Activated CD4-positive, alpha-beta T cell treated with anti-CD3 and anti-CD28 coated beads, Interleukin-2, amount 10 ng/mL, durations not matched to agents 7 days and 5 days (primary cell): ENCODE measurements around the gene RNF223. TPM values are rescaled to one million over a fixed set of nuclear protein-coding genes. Genes with fewer than 3 reads are reported as not detected.
A peak's percentile ranks its signal among the peaks of the same experiment; 100 is the strongest.
"Not testable (repeated sequence)": the region's sequence is repeated elsewhere in the genome, so short reads cannot be mapped to it uniquely, and the experiment has no call there.

Source experiments
- CTCF ChIA-PET: fragments of 350-600 bp; sonication (Branson Sonifier 250); formaldehyde crosslinking; loops from one replicate; lab custom pipeline; 2021; ENCODE audit warnings: antibody characterized with exemption; lab: Charles Lee
- POLR2A ChIA-PET: fragments of 350-600 bp; sonication (Branson Sonifier 250); formaldehyde crosslinking; loops from one replicate; lab custom pipeline; 2021; ENCODE audit warnings: antibody characterized with exemption; lab: Charles Lee
- DNase-seq: peaks from one replicate; pipeline ENCODE4 v3.0.0-alpha.2; 2020
- H3K27ac Mint-ChIP-seq: one replicate; pipeline ENCODE4 v1.8.0; 2021; ENCODE audit warnings: mild to moderate bottlenecking, moderate library complexity, mixed read lengths
- H3K27me3 Mint-ChIP-seq: one replicate; pipeline ENCODE4 v1.8.0; 2021; ENCODE audit warnings: mixed read lengths
- H3K36me3 Mint-ChIP-seq: one replicate; pipeline ENCODE4 v1.8.0; 2021; ENCODE audit warnings: low read depth, mixed read lengths
- H3K4me1 Mint-ChIP-seq: one replicate; pipeline ENCODE4 v1.8.0; 2021; ENCODE audit warnings: mixed read lengths
- H3K4me3 Mint-ChIP-seq: one replicate; pipeline ENCODE4 v1.8.0; 2021; ENCODE audit warnings: mild to moderate bottlenecking, moderate library complexity, mixed read lengths
- H3K9me3 Mint-ChIP-seq: one replicate; pipeline ENCODE4 v1.8.0; 2021; ENCODE audit warnings: mixed read lengths
- total RNA-seq, 2 experiments: library from RNA; stranded (reverse); gene quantifications; one replicate each; pipeline ENCODE4 v1.2.3, GENCODE V29; 2021

Gene RNF223
- total RNA-seq, 2 experiments from 2014 or later: not detected

DNA sequence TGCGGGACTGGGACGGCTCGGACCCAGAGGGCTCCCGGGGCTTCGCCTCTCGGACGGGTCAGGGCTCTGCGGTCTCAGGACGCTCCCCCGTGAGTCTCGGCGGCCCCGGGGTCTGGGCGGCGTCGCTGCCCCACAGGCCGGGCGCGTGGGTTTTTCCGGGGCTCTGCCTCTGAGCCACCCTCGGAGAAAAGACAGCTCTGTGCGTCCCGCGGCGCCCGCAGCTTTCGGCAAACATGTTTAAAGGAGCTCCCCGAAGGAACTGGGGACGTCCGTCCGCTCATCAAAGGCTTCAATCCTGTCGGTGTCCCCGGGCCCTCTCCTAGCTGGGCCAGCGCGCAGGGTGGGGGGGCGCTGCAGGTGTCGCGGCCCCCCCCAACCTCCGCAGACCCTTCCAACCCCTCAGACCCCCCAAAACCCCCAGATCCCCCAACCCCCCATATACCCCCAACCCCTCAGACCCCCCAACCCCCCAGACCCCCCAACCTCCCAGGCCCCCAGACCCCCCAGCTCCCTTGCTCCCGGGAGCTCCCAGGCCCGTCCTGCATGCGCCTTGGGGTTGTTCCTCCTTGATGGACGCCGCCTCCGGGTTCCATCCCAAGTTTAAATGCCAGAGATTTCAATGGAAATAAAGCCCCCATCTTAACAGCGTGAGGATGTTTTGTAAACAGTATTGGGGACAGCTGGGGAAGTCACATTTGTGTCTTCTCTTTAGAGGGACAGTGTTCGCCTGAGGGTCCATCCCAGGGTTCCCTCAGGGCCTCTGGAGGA lies 42.8 kb upstream of the RNF223 start:
- Mint-ChIP-seq H3K27me3 (peaks cover 8% of the 10 kb centered on the region), H3K27ac (no peak overlapping the region), H3K9me3 (peaks cover 16% of the 10 kb centered on the region), H3K36me3 (peaks cover 22% of the 10 kb centered on the region), H3K4me3 (peak overlapping the region; percentile 60), H3K4me1 (peaks cover 14% of the 10 kb centered on the region)
- CTCF ChIA-PET: interaction anchor here (1.2 to 1.9 kb wide), 6 partner anchors 42 to 134 kb away, joined by 3 to 4 read pairs (median 3); no protein-coding TSS in a partner anchor
- peak; percentile 36 for DNase-seq
- POLR2A ChIA-PET: no interaction called here

GRCh38 chr1:1115786-1116700 lies 41.9 kb upstream of the RNF223 start, which contains the start of gene C1orf159:
Gene C1orf159, minus strand, starts transcription at chr1:1116089. Its CDS starts 24,546 bp downstream, at chr1:1091543.
- peaks cover 31% of the 10 kb centered on the region for H3K36me3 Mint-ChIP-seq
- POLR2A ChIA-PET: no interaction called here

DNA sequence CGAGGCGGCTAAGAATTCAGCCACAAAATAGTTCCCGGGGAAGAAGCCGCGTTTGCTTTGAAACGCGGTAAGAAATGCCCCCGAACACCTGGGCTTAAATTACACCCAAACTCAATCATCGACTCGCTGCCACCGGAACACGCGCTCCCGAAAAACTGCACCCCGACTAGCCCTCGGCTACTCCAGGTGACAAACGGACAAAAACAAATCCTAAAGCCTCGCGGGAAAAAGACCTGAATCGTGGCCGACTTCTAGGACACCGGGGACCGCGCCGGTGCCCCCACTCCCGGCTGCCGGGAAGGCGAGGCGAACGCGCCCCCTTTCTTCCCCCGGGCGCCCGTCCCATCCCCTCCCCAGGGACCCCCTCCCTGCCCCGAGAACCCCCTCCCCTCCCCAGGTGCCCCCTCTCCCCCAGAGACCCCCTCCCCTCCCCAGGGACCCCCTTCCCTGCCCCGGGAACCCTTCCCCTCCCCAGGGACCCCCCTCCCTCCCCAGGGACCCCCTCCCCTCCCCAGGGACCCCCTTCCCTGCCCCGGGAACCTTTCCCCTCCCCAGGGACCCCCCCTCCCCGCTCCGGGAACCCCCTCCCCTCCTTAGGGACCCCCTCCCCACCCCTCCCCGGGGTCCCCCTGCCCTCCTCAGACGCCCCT lies 41.2 kb upstream of the RNF223 start:
- peaks cover 18% of the 10 kb centered on the region for H3K9me3 Mint-ChIP-seq
- ChIA-PET CTCF (interaction anchor here (1.0 kb wide), 1 partner anchor 56 kb away, joined by 3 read pairs; no protein-coding TSS in a partner anchor), POLR2A (no interaction called here)
- H3K27ac Mint-ChIP-seq: peak overlapping the region; percentile 71
- H3K4me3 Mint-ChIP-seq: peak overlapping the region; percentile 74
- H3K27me3 Mint-ChIP-seq: peaks cover 8% of the 10 kb centered on the region
- H3K4me1 Mint-ChIP-seq: peaks cover 14% of the 10 kb centered on the region
- H3K36me3 Mint-ChIP-seq: peaks cover 32% of the 10 kb centered on the region
- DNase-seq: no peak

More at GRCh38 chr1:1115786-1116700, 41.9 kb upstream of the RNF223 start, which contains the start of gene C1orf159:
- peak; percentile 98 for DNase-seq
- H3K9me3 Mint-ChIP-seq: peaks cover 18% of the 10 kb centered on the region
- H3K27me3 Mint-ChIP-seq: peaks cover 8% of the 10 kb centered on the region
- H3K27ac Mint-ChIP-seq: peak within 1 kb of the TSS; percentile 90
- H3K4me1 Mint-ChIP-seq: peaks cover 14% of the 10 kb centered on the region
- H3K4me3 Mint-ChIP-seq: peak within 1 kb of the TSS; percentile 87
- CTCF ChIA-PET: interaction anchor here (1.0 to 1.3 kb wide), 3 partner anchors 46 to 131 kb away, joined by 3 to 4 read pairs (median 3); no protein-coding TSS in a partner anchor

DNA sequence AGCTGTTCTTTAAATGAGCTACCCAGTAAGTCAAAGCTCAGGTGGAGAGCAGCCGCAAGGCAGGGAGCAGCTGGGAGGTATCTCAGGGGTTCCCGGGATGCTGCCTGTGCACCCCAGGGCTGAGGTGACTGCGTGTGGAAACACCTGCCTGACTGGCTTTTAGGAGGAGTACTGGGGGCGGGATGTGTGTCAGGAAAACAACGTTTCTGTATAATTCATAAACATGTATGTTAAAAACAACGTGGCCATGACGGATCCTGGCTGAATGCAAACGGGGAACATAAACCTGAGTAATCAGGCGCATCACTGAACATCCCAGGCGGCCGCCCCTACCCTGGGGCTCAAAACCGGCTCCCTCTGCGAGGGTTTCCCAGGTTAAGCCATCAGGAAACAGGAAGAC lies 40.3 kb upstream of the RNF223 start:
- ChIA-PET POLR2A (no interaction called here), CTCF (no interaction called here)
- no peak for DNase-seq
- Mint-ChIP-seq H3K9me3 (peaks cover 18% of the 10 kb centered on the region), H3K36me3 (peaks cover 32% of the 10 kb centered on the region), H3K4me3 (peak overlapping the region; percentile 74), H3K4me1 (peaks cover 14% of the 10 kb centered on the region), H3K27me3 (peaks cover 7% of the 10 kb centered on the region), H3K27ac (peak overlapping the region; percentile 71)

DNA sequence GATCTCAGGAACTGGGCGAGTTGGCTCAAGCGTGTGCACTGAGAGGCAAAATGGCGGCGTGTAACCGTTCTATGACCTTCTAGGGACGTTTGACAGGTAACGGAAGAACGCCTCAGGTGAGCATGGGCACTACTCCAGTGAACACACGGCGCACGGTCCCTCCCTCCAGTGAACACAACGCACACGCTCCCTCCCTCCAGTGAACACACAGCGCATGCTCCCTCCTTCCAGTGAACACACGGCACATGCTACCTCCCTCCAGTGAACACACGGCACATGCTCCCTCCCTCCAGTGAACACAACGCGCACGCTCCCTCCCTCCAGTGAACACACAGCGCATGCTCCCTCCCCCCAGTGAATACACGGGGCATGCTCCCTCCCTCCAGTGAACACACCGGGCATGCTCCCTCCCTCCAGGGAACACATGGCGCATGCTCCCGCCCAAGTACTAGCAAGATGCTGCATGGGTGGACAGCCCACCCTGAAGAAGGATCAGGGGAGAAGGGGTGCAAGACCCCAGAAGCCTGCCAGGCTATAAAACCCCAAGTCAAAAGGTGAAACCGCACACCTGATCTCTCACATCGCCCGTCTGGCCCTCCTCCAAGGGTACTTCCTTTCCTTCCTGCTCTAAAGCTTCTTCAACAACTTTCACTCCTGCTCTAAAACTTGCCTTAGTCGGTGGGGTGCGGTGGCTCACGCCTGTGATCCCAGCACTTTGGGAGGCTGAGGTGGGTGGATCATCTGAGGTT lies 38.3 kb upstream of the RNF223 start:
- ChIA-PET POLR2A (no interaction called here), CTCF (no interaction called here)
- H3K4me1 Mint-ChIP-seq: peaks cover 18% of the 10 kb centered on the region
- no peak overlapping the region for H3K27ac Mint-ChIP-seq
- H3K9me3 Mint-ChIP-seq: peaks cover 23% of the 10 kb centered on the region
- H3K36me3 Mint-ChIP-seq: peaks cover 32% of the 10 kb centered on the region
- no peak overlapping the region for H3K4me3 Mint-ChIP-seq
- H3K27me3 Mint-ChIP-seq: no peaks in the 10 kb centered on the region
- no peak for DNase-seq

DNA sequence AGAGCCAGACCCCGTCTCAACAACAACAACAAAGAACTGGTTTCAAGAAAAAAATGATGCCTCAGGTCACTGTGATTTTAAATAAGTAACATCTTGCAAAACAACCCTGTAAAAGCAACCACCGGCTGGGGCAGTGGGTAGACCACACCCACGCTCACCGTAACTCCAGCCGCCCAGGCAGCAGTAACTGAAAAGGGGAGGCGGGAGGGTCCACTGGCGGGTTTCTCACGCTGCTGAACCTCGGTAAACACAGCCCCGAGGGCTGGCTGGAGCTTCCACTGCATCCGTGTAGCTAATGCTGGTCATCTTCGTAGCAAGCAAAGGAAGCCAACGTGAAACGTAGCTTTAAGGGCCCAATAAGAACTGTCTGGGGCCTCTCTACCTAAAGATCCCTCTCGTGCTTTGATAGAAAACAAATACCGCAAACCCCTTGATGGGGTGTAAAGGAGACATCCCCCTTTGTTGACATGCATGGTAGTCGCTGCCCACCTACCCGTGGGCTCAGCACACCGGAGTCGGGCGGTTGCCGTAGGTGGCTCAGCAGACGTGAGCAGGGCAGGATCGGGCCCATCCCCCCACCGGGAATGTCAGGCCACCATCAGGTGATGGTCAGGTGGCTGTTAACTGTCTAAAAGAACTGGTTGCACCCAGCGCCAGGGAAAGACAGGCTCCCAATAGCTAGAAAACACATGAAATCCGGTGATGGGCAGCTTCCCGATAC lies 37.6 kb upstream of the RNF223 start:
- Mint-ChIP-seq H3K36me3 (peaks cover 32% of the 10 kb centered on the region), H3K27ac (no peak overlapping the region), H3K4me1 (peaks cover 14% of the 10 kb centered on the region), H3K4me3 (no peak overlapping the region), H3K27me3 (no peaks in the 10 kb centered on the region), H3K9me3 (peaks cover 26% of the 10 kb centered on the region)
- no peak for DNase-seq
- POLR2A ChIA-PET: interaction anchor here (0.6 kb wide), 1 partner anchor 276 kb away, joined by 3 read pairs; no protein-coding TSS in a partner anchor
- CTCF ChIA-PET: interaction anchor here (1.3 kb wide), 1 partner anchor 11 kb away, joined by 4 read pairs; no protein-coding TSS in a partner anchor

DNA sequence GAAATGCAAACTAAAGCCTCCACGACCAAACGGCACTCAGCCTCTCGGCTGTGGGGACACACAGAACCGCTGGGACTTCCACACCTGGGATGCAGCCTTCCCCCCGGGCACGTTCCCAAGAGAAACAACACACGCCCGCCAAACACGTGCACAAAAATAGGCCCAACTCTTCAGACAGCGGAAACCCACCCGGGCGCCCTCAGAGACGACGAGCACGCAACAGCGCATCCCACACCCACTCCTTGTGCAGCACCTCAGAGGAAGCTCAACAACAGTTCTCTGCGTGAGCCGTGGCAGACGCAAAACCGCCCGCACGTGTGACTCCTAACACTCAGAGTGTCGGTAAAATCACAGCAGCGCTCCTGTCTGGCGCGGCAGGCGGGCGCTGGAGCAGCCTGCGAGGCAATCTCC lies 36.5 kb upstream of the RNF223 start:
- POLR2A ChIA-PET: no interaction called here
- DNase-seq: no peak
- no peak overlapping the region for H3K27ac Mint-ChIP-seq
- H3K9me3 Mint-ChIP-seq: peaks cover 28% of the 10 kb centered on the region
- H3K4me3 Mint-ChIP-seq: no peak overlapping the region
- no peaks in the 10 kb centered on the region for H3K27me3 Mint-ChIP-seq
- CTCF ChIA-PET: interaction anchor here (1.3 kb wide), 1 partner anchor 12 kb away, joined by 4 read pairs; no protein-coding TSS in a partner anchor
- H3K4me1 Mint-ChIP-seq: peaks cover 20% of the 10 kb centered on the region
- H3K36me3 Mint-ChIP-seq: peaks cover 37% of the 10 kb centered on the region

GRCh38 chr1:1109743-1110142 lies 35.6 kb upstream of the RNF223 start:
- CTCF ChIA-PET: no interaction called here

GRCh38 chr1:1106510-1107221 lies 32.6 kb upstream of the RNF223 start:
- Mint-ChIP-seq H3K27me3 (no peaks in the 10 kb centered on the region), H3K9me3 (peaks cover 12% of the 10 kb centered on the region), H3K36me3 (peaks cover 30% of the 10 kb centered on the region), H3K27ac (no peak overlapping the region), H3K4me1 (peaks cover 35% of the 10 kb centered on the region), H3K4me3 (no peak overlapping the region)
- ChIA-PET POLR2A (no interaction called here), CTCF (interaction anchor here (1.0 to 1.6 kb wide), 2 partner anchors 10 to 44 kb away, joined by 3 to 7 read pairs; no protein-coding TSS in a partner anchor)
- no peak for DNase-seq

More at GRCh38 chr1:1109743-1110142, 35.6 kb upstream of the RNF223 start:
- Mint-ChIP-seq H3K36me3 (peaks cover 42% of the 10 kb centered on the region), H3K9me3 (peaks cover 26% of the 10 kb centered on the region), H3K4me3 (no peak overlapping the region), H3K27me3 (no peaks in the 10 kb centered on the region), H3K4me1 (peaks cover 18% of the 10 kb centered on the region), H3K27ac (no peak overlapping the region)
- DNase-seq: no peak
- POLR2A ChIA-PET: no interaction called here

DNA sequence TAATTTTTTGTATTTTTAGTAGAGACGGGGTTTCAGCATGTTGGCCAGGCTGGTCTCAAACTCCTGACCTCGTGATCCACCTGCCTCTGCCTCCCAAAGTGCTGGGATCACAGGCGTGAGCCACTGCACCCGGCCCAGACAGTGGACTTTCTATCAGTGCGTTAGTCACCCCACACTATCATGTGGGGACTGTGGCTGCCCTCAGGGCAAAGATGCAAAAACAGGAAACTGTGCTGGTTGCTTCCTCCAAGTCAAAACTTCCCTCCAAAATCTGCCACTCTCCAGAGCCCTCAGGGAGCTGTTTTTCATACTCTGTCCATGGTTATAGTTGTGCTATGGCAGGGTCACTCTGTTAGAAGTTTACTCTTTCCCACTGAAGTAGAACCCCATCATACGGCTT lies 30.0 kb upstream of the RNF223 start:
- H3K4me1 Mint-ChIP-seq: peaks cover 51% of the 10 kb centered on the region
- H3K27me3 Mint-ChIP-seq, POLR2A ChIA-PET: not testable (repeated sequence)
- peaks cover 32% of the 10 kb centered on the region for H3K36me3 Mint-ChIP-seq
- DNase-seq: peak; percentile 40
- H3K4me3 Mint-ChIP-seq: peak overlapping the region; percentile 18
- peaks cover 27% of the 10 kb centered on the region for H3K9me3 Mint-ChIP-seq
- CTCF ChIA-PET: interaction anchor here (1.3 to 1.7 kb wide), 2 partner anchors 15 to 92 kb away, joined by 4 read pairs; no protein-coding TSS in a partner anchor
- peak overlapping the region; percentile 82 for H3K27ac Mint-ChIP-seq
